CD1c-positive myeloid dendritic cell (primary cell): Measurements from ENCODE around the gene SPATA31E1.
"Not testable (repeated sequence)": the region's sequence is repeated elsewhere in the genome, so short reads cannot be mapped to it uniquely, and the experiment has no call there.

Experiments
- DNase-seq: peaks from one replicate; pipeline ENCODE4 v3.0.0-alpha.2; 2016; ENCODE audit errors: extremely low spot score

SPATA31E1 gene

DNA sequence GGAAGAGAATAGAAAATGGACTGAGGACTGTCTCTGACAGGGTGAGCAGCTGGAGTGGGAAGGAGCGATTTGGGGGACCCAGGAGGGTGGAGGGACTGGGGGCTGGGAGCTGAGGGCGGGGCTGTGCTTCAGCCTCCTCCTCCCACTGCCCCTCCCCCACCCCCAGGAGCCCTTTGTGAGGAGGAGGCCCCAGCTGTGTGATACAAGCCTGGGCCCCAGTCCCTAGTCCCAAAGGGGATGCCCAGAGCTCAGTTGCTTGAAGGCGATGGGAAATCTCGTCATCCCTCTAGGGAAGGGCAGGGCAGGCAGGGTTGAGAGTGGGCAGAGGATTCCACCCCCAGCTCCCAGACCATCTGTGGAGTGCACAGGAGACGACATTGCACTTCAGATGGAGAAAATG is at the start of gene SPATA31E1:
Gene SPATA31E1 (plus strand): TSS at position 251 of the 400 bp plus-strand sequence. CDS start 15 bp downstream, at position 266.
- DNase-seq, result no peak

DNA sequence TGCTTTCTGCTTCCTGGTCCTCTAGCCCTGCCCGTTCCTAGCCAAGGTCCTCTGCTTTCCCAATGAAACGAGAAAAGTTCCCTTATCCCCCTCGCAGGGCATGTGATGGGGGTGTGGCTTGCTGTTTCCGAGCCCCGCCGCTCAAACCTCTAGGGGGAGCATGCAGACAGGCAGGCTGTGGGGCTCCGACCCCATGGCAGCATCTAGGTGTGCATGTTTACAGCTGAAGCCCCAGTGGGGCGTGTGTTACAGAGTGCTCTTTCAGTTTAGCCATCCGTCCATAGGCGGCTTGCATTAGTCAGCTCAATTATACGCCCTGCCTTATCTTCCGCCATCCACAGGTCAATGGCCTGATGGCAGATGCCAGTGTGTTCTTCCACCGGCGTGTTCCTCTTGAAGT is 48.3 kb upstream of the SPATA31E1 start:
- DNase-seq, result no peak

DNA sequence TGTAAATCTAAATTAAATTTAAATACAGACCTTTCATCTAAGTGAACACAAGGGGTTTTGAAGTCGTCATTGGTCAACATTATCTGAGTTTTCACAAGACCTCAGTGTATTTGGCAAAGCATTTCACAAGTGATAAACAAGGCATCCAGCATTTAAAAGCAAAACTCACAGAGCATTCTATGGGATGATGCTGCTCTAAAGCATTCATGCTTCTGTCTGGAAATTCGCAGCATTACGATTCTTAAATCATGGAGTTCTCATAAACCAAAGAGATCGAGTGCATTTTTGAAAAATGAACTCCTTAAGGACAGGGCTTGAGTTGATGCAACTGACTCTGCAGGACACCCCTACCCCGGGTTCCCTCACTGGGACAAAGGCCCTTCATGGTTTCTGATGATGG is 46.1 kb upstream of the SPATA31E1 start:
- DNase-seq, result no peak

DNA sequence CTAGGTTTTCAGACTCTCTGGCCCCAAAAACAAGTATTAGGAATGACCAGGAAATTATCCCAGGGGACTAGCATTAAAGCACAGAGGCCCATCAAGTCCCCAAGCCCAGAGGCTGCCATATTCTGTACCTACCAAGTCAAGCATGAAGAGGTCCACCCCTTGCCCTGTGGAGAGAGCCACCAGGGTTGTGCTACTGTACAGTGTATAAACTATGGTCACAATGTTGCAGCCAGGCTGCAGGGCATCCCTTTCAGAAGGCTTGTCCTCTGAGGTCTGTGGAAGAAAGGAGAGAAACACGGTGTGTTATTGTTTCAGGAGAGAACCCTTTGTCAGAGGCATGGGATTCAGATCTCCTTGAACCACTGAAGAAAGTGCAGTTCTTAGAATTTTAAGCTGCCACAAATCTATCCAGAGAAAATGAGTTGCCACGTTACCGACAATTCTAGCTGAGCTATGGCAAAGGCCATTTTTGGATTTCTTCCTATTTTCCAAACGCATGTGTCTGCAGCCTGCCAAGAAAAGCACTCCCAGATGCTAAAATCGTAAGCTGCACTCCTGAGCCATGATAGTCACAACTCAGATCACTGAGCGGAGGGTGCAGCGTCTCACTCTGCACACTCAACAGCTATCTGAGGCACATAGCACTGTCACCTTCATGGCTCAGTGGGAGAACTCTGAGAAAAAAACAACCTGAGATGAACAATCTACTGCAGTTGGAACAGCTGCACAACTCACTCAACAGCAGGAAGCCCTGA is 45.5 kb upstream of the SPATA31E1 start:
- no peak for DNase-seq

DNA sequence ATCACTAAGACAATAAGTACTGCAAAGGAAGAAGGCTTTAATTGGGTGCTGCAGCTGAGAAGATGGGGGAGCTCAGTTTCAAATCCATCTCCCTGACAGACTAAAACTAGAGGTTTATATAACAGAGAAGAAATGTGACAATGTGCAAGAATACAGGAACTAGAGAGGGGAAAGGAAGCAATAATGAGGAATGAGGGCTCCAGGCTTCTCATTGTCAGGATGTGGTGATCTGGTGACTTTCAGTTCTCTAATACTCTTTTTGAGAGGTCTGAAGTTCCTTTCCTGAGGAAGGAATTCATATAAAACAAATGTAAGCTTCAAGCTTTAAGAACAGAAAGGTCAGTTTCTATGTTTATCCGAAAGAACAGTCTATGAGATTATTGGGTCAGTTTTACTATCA is 42.5 kb upstream of the SPATA31E1 start:
- peak; percentile 84 for DNase-seq

DNA sequence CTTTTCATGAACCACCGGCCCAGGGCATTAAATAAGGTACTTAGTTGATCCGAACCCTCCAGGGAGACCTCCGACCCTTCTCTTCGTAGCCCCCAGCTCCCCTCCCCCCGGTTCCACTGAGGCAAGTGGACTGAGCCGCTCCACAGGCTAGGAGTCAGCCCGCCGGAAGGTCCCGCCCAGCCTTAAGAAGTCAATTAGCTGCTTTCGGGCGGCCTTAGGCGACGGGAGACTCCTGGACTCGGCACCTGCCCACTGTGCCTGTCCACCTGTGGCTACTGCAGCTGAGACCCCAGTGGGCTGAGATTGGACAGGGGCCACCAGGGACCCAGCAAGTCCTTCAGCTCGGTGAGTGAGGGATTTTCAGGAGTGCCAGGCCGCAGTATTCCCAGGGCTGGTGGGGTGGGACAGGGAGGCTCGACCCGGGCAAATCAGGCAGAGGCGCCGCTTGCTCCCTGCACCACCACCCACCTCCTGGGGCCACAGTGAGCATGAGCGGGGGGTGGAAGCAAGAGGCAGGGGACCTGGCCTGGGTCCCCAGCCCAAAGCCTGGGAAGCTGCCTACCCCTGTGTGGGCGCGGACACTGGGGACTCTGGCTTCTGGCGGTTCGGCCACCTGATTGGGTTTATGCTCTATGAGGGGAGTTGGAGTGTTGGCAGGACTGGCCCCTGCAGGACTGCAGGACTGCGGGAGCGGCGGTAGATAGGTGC is 39.6 kb upstream of the SPATA31E1 start:
- DNase-seq, result no peak

DNA sequence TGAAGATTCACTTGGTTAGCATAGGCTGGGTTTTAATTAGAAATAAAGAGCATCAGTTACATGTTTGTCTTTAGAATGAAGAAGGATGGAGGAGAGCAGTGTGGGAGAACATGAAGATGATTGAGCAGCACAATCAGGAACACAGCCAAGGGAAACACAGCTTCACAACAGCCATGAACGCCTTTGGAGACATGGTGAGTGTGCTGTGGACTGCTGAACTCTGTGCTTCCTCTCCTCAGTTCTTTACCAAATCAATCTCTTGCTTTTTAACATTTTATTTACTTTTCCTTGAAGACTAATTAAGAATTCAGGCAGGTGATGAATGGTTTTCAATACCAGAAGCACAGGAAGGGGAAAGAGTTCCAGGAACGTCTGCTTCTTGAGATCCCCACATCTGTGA is 38.2 kb upstream of the SPATA31E1 start:
- no peak for DNase-seq

DNA sequence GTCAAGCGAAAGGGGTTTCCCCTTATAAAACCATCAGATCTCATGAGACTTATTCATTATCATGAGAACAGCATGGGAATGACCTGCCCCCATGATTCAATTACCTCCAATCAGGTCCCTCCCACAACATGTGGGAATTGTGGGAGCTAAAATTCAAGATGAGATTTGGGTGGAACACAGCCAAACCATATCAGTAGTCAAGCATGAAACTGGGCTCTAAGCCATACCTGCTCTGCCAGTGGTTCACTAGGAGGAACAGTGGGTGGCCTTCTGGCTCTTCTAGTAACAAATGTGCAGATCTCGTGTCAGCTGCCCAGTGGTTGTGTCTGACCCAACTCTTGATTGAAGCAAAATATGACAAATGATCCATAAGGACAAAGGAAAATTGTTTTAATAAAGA is 34.9 kb upstream of the SPATA31E1 start:
- DNase-seq, result not testable (repeated sequence)

DNA sequence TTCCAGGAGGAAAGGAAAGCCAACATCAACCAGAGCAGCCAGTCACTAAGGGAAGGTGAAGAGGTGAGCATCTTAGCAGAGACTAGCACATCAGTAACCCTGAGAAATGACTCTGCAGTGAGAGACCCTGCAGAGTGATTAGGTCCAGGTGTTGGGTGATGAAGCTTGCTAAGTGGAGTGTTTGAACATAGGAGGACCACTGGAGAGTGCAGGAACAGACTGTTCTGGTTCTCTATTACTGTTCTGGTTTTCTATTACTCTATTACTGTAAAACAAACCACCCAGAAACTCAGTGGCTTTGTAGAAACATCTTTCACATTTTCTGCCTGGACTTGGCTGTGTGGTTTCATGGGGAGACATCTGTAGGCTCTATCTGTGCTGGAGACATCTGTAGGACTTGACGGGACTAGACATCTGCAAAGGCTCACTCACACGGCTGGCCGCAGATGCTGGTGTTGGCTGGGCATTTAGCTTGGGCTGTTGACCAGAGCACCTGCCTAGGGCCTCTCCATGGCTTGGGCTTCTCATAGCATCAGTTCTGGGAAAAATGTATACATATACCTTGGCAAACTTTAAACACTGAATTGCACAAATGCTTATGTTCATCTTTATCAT is 33.4 kb upstream of the SPATA31E1 start:
- DNase-seq, result no peak

DNA sequence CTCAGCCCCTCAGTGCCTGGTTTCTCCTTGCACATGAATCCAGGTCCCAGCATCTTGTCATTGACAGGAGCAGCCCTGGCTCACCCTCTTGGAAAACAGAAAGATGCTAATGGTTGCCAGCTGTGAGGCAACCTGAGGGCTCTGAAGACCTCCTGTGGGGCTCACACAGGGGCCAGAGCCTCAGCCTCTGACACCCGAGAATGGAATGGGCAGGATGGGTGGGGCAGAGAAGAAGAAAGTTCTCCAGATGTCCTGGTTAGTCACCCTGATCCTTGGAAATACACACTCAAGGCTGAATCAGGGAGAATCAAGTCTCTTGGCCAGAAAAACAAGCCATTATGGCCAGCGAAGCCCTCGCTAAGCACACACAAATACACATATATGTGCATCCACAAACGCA is 32.3 kb upstream of the SPATA31E1 start:
- no peak for DNase-seq

DNA sequence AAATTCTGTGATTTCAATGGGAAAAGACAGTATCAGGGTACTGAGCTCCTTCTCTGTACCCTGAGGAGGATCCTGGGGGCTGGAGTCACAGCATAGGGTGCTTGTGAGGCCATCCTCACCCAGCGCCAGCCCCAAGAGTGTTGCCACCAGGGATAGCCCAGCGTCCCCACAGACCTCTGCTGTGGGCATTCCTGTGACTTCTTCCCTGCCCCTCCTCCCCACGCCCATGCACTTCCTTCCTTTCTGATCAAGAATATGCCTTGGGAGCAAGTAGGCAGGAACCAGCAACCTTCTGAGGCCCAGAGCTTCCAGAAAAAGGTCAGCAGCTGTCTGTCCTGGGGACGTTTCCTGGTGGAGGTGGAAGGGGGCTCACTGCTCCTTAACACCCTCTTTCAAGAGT is 31.5 kb upstream of the SPATA31E1 start:
- DNase-seq, result not testable (repeated sequence)

DNA sequence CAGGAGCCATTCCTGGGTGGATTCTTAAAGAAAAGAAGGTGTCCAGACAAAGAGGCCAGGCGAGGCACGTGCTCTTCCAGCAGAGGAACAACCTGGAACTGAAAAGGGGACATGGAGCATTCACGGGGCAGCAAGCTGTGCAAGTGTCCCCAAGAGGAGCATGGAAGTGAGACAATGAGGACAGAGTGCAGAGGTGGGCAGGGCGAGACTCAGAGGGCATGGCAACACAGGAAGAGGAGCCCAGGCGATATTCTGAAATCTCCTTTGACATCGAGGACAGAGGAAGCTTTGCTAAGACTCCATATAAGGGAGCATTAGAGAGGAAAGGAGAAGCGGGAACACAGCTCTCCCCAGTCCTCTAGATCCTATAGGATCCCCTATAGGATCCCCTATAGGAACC is 29.4 kb upstream of the SPATA31E1 start:
- DNase-seq, result peak; percentile 43

DNA sequence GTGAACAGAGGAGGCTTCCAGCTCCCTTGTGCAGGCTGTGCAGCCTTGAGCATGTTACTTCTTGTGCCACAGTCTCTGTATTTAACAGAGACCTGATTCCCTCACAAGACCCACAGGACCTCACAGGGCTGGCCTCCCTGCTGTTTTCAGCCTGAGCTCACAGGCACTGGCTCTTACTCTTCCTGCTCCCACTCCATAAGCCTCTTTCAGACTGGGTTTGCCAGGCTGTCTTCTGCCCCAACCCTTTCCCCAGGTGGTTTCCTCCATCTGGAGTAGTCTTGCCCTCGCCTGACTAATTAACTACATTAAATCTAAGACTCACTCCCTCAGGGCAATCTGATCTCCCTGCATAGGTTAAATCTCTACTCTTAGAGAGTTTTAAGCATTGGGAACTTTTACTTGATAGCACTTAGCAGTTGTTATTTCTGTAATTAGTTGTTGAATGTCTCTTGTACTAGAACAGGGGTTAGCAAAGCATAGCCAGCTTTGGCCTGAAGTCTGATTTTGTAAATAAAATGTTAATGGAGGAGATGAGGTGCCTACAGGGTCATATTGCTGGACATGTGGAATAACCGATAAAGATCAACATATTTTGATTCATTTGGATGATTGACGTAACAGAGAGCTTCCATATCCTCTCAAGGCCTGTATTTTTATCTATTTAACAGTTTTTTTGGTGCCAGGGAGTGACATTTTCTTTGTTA is 28.6 kb upstream of the SPATA31E1 start:
- no peak for DNase-seq

DNA sequence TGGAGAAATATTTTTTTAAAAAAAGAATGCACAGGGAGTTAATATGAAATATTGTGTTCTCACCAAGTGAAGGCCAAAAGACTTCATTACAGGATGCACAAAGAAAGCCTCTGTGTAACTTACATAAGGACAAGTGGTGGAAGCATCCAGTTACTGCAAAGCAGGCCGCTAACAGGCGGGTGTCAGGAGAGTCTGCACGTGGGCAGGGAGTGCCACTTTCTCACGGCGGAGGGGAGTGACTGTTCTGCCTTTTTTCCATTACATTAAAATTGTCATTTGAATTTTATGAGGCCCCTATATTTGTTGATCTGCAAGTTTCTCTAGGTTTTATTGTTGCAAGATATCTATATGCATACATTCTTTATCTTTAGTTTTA is 28.1 kb upstream of the SPATA31E1 start:
- DNase-seq, result no peak

DNA sequence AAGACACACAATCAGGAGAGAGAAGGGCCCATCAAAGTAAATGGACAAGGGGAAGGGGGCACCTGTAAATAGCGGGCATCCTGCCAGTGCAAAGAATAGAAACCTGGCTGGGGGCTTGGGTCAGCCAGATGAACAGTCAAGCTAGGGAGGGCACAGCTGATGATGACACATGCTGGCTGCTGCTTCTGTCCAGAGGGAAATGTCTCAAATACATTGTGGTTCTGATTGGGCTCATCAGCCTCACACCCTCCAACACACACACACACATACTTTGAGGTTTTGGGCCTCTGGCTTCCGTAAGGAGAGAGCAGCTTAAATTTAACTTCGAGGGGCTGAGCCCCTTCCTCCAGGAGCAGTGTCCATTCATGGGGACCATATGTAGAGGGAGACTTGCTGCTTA is 27.6 kb upstream of the SPATA31E1 start:
- DNase-seq, result no peak

DNA sequence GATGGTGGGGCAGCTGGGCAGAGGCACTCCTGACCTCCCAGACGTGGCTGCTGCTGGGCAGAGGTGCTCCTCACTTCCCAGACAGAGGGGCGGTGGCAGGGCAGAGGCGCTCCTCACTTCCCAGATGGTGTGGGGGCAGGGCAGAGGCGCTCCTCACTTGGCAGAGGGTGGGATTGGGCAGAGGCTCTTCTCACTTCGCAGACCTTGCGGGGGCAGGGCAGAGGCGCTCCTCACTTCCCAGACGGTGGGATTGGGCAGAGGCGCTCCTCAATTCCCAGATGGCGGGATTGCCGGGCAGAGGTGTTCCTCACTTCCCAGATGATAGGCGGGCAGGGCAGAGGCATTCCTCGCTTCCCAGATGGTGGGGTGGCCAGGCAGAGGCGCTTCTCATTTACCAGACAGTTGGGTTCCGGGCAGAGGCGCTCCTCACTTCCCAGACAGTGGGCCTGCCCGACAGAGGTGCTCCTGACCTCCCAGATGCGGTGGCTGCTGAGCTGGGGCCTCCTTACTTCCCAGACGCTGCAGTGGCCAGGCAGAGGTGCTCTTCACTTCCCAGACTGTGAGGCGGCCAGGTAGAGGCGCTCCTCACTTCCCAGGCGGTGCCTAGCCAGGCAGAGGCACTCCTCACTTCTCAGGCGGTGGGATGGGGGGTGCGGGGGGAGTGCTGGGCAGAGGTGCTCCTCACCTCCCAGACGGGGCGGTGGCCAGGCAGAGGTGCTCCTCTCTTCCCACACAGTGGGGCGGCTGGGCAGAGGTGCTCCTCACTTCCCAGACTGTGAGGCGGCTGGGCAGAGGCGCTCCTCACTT is 25.3 kb upstream of the SPATA31E1 start:
- no peak for DNase-seq

DNA sequence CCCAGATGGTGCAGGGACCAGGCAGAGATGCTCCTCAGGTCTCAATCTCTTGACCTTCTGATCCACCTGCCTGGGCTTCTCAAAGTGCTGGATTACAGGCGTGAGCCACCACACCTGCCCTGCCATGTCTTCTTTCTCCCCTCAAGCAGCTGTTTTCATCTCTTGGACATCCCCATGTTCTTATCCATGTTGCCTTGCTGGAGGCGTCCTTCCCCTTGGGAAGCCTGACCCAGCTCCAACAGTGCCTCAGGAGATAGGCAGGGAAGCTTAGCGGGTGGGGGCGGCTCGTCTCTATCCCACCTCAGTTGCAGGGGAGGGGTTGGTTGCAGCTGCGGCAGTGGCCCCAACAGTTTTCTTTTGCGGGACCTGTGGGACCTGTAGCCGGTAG is 24.7 kb upstream of the SPATA31E1 start:
- DNase-seq, result no peak

DNA sequence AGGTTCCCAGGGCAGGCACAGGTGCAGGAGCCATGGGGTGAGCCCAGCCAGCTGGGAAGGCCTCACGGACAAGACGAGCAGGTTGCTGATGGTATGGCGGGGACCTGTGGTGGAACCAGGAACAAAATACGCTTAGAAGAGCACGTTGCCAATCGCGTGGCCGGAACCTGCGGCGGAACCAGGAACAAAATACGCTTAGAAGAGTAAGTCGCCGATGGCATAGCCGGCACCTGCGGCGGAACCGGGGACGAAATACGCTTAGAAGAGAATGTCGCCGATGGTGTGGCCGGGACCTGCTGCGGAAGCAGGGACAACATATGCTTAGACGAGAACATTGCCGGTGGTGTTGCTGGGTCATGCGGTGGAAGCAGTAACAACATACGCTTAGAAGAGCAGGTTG is 23.5 kb upstream of the SPATA31E1 start:
- DNase-seq, result no peak

DNA sequence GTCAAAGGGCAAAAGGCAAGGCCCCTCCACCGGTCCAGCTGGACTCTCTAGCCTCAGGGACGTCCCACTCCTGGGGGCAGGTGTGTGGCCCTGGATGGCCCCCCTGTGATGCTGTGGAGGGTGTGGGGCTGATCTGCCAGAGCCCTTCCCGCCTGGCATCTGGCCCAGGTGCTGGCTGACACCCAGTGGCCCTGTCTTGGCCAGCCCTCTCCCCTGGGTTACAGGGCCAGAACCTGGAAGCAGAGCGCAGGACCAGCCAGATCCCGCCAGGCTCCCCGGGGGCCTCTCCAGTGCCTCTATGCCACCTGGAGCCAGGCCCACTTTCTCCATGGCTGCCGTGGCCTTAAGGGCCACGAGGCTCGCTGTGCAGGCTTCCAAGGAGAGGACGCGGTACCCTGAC is 22.9 kb upstream of the SPATA31E1 start:
- no peak for DNase-seq

DNA sequence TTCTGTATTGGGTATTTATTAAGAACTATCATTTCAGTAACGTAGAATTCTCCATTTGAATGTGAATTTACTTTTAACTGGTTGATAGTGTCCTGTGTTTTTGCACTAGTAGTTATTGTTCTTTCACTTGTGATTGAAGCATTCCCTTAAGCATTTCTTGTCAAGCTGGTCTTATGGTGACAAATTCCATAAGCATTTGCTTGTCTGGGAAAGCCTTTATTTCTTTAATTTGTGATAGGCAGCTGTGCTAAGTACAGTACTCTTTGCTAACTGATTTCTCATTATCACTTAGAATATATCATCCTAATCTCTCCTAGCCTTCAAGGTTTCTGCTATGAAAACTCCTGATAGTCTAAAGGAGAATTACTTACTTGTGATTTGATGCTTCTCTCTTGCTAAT is 21.3 kb upstream of the SPATA31E1 start:
- no peak for DNase-seq

DNA sequence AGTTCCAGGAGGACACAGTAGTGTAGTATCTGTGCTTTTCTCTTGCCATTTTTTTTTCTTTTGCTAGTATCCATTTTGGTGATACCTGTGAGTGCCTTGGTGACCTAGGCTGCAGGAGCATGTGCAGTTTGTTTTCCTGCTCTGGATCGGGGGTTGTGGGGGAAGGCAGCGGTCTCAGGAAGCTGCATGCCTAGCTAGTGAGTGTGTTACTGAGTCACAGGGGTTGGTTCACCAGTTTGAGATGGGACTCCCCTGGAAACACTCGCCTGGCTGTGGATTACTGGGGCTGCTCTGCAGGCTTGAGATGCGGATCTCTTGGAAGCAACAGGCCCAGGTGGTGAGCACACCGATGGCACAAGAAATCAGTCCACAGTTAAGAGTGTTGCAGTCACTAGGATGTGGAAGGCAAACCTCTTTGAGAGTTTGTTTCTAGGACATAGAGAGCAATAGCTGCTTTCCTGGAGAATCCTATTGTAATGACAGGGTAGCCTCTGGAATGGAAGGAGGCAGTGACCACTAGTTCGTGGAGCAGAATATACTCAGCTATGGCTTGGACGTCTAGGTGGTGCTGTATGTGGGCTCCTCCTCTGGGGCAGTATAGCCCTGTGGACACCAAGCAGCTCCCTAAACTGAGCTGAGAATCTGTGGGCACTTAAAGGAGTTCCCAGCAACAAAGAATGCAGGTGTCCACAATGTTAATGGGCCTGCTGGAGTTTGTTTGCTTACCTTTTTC is 20.0 kb upstream of the SPATA31E1 start:
- DNase-seq, result no peak
